Progenitor cell of endocrine pancreas (in vitro differentiated cells): ENCODE measurements around the gene PEX14. TPM values are rescaled to one million over a fixed set of nuclear protein-coding genes. Genes with fewer than 3 reads are reported as not detected.

Experiments
- DNase-seq: peaks from one replicate; pipeline ENCODE4 v3.0.0; 2021; ENCODE audit warnings: low spot score; ENCODE audit not compliant: unreplicated experiment
- H3K27ac Mint-ChIP-seq: 2 replicates; pipeline ENCODE4 v1.8.0; 2021; ENCODE audit warnings: mild to moderate bottlenecking, moderate library complexity, mixed read lengths
- H3K27me3 Mint-ChIP-seq: 2 replicates; pipeline ENCODE4 v1.8.0; 2021; ENCODE audit warnings: mixed read lengths
- H3K36me3 Mint-ChIP-seq: 2 replicates; pipeline ENCODE4 v1.8.0; 2022; ENCODE audit warnings: mixed read lengths; ENCODE audit not compliant: insufficient read depth
- H3K4me1 Mint-ChIP-seq: 2 replicates; pipeline ENCODE4 v1.8.0; 2021; ENCODE audit warnings: low read depth, mixed read lengths
- H3K4me3 Mint-ChIP-seq: 2 replicates; pipeline ENCODE4 v1.8.0; 2021; ENCODE audit warnings: low read depth, mild to moderate bottlenecking, moderate library complexity, mixed read lengths
- H3K9me3 Mint-ChIP-seq: 2 replicates; pipeline ENCODE4 v1.8.0; 2021; ENCODE audit warnings: low read depth, mixed read lengths
- CTCF ChIP-seq: fragments of 200-600 bp; sonication (generic); IDR thresholded peaks from one replicate; pipeline ENCODE4 v1.5.0; 2021; ENCODE audit warnings: antibody characterized with exemption, mild to moderate bottlenecking; ENCODE audit not compliant: unreplicated experiment
- total RNA-seq: library from RNA; stranded (reverse); gene quantifications from 2 replicates; pipeline ENCODE4 v1.2.1, GENCODE V29; 2021

PEX14 gene
- total RNA-seq, 1 donor from 2014 or later: 27.8 TPM

GRCh38 chr1:10625076-10625475, 150.3 kb downstream of the PEX14 start:
- Mint-ChIP-seq H3K4me1 (peaks cover 4% of the 10 kb centered on the region), H3K27me3 (no peaks in the 10 kb centered on the region), H3K4me3 (no peak overlapping the region), H3K9me3 (no peaks in the 10 kb centered on the region), H3K36me3 (peaks cover 2% of the 10 kb centered on the region), H3K27ac (no peak overlapping the region)
- no peak for TF ChIP-seq CTCF
- DNase-seq: no peak

- peaks cover 3% of the 10 kb centered on the region for H3K36me3 Mint-ChIP-seq
- H3K27ac Mint-ChIP-seq: no peak overlapping the region
- H3K9me3 Mint-ChIP-seq: no peaks in the 10 kb centered on the region
- H3K27me3 Mint-ChIP-seq: no peaks in the 10 kb centered on the region
- no peak overlapping the region for H3K4me3 Mint-ChIP-seq
- peaks cover 4% of the 10 kb centered on the region for H3K4me1 Mint-ChIP-seq
- no peak for TF ChIP-seq CTCF
- no peak for DNase-seq
Observed at GRCh38 chr1:10625554-10625953, 150.8 kb downstream of the PEX14 start.

- TF ChIP-seq CTCF: no peak
- Mint-ChIP-seq H3K4me3 (no peak overlapping the region), H3K27ac (no peak overlapping the region), H3K4me1 (peaks cover 4% of the 10 kb centered on the region), H3K27me3 (no peaks in the 10 kb centered on the region), H3K9me3 (no peaks in the 10 kb centered on the region), H3K36me3 (peaks cover 3% of the 10 kb centered on the region)
- DNase-seq: no peak
Observed at GRCh38 chr1:10626131-10626731, 151.5 kb downstream of the PEX14 start.

- no peak overlapping the region for H3K27ac Mint-ChIP-seq
- TF ChIP-seq CTCF: no peak
- no peak for DNase-seq
- H3K4me3 Mint-ChIP-seq: no peak overlapping the region
- H3K9me3 Mint-ChIP-seq: no peaks in the 10 kb centered on the region
- peaks cover 3% of the 10 kb centered on the region for H3K36me3 Mint-ChIP-seq
- H3K4me1 Mint-ChIP-seq: peaks cover 5% of the 10 kb centered on the region
- no peaks in the 10 kb centered on the region for H3K27me3 Mint-ChIP-seq
Observed at GRCh38 chr1:10626791-10627410, 152.2 kb downstream of the PEX14 start.

- Mint-ChIP-seq H3K4me1 (peaks cover 7% of the 10 kb centered on the region), H3K4me3 (no peak overlapping the region), H3K27ac (no peak overlapping the region), H3K27me3 (no peaks in the 10 kb centered on the region), H3K36me3 (peaks cover 4% of the 10 kb centered on the region), H3K9me3 (no peaks in the 10 kb centered on the region)
- DNase-seq: no peak
- TF ChIP-seq CTCF: no peak
Observed at GRCh38 chr1:10628685-10629084, 153.9 kb downstream of the PEX14 start.
